ENCODE measurements around the gene LIN7A.

Gene LIN7A

DNA sequence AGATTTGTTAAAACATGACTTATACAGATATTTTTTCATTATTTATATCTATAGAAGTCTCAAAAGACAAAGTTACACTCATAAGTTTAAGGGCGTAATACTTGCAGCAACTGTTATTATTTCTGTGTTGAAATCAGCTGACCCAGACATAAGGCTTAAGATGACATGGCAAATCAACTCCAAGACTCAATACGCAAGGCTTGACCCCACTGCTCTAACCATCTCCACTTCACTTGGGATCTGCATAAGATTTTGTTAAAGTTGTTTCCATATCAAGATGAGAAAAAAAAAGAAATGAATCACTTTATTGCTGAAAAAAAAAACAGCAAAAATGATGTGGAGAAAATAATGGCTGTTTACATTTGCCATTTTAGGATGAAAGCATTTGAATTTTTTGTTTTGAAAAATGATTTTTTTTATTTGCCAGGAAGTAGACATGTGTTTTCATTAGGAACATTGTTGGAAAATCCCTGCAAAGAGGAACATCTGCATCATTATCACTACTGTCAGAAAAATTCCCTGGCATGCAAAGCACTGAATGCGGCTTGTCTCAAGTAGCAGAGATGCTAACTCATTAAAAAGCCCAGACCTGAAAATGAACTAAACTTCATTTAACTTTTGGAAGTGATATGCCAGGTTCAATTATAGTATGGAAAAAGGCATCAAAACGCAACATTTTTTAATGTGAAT, 73.5 kb downstream of the LIN7A start:
- Histone ChIP-seq H3K27me3 (ENCODE audit: insufficient read depth, low read length, poor library complexity) (no peaks in the 10 kb centered on the region), H3K4me1 (ENCODE audit: insufficient read depth, low read length) (no peaks in the 10 kb centered on the region), H2AFZ (ENCODE audit: low read depth, low read length) (no peak overlapping the region), H3K9ac (ENCODE audit: low read depth, low read length) (no peak overlapping the region), H4K20me1 (ENCODE audit: insufficient read depth, low read length) (no peaks in the 10 kb centered on the region), H3K4me2 (ENCODE audit: insufficient read depth, low read length) (no peak overlapping the region), H3K27ac (ENCODE audit: low read length) (no peak overlapping the region), H3K36me3 (ENCODE audit: insufficient read depth, low read length) (no peaks in the 10 kb centered on the region), H3K9me3 (ENCODE audit: insufficient read depth, low read length, severe bottlenecking) (no peaks in the 10 kb centered on the region), H3K79me2 (ENCODE audit: insufficient read depth, low read length) (no peaks in the 10 kb centered on the region), H3K4me3 (ENCODE audit: low read depth in 1 of 2, low read length in 2 of 2) (no peak overlapping the region)
- no peak for ATAC-seq (ENCODE audit: insufficient read depth, low read depth)
- no peak for TF ChIP-seq EZH2 (IDR thresholded peaks at IDR 0.05; ENCODE audit: borderline replicate concordance, low read depth, low read length, severe bottlenecking)
- TF ChIP-seq, protein P1, sequence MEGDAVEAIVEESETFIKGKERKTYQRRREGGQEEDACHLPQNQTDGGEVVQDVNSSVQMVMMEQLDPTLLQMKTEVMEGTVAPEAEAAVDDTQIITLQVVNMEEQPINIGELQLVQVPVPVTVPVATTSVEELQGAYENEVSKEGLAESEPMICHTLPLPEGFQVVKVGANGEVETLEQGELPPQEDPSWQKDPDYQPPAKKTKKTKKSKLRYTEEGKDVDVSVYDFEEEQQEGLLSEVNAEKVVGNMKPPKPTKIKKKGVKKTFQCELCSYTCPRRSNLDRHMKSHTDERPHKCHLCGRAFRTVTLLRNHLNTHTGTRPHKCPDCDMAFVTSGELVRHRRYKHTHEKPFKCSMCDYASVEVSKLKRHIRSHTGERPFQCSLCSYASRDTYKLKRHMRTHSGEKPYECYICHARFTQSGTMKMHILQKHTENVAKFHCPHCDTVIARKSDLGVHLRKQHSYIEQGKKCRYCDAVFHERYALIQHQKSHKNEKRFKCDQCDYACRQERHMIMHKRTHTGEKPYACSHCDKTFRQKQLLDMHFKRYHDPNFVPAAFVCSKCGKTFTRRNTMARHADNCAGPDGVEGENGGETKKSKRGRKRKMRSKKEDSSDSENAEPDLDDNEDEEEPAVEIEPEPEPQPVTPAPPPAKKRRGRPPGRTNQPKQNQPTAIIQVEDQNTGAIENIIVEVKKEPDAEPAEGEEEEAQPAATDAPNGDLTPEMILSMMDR (IDR thresholded peaks at IDR 0.05; ENCODE audit: borderline replicate concordance, extremely low read depth, low read length, poor library complexity, severe bottlenecking): no peak
- no peak for DNase-seq

DNA sequence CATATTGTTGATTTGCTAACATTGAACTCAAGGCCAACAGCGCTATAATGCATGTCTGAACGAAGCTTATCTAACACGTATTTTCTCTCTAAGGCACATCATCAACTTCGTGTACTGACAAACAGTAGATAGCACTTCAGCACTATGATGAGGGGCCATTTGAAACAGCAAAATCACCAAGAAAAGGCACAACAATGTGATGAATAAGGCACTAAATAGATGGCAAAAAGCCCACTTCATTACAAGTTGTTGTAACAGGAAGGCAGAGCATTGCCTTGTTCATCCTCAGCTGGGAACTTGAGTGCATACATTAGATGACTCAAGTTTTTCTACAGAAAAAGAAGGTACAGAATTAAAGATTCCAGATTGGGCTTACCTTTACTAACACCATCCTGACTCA, 75.2 kb downstream of the LIN7A start:
- H3K27ac ChIP-seq (ENCODE audit: low read length): no peak overlapping the region
- no peak for TF ChIP-seq EZH2 (IDR thresholded peaks at IDR 0.05; ENCODE audit: borderline replicate concordance, low read depth, low read length, severe bottlenecking)
- TF ChIP-seq, protein P1 (IDR thresholded peaks at IDR 0.05; ENCODE audit: borderline replicate concordance, extremely low read depth, low read length, poor library complexity, severe bottlenecking): no peak
- H3K79me2 ChIP-seq (ENCODE audit: insufficient read depth, low read length): no peaks in the 10 kb centered on the region
- H3K4me1 ChIP-seq (ENCODE audit: insufficient read depth, low read length): no peaks in the 10 kb centered on the region
- H3K27me3 ChIP-seq (ENCODE audit: insufficient read depth, low read length, poor library complexity): no peaks in the 10 kb centered on the region
- H3K4me2 ChIP-seq (ENCODE audit: insufficient read depth, low read length): no peak overlapping the region
- no peak overlapping the region for H3K9ac ChIP-seq (ENCODE audit: low read depth, low read length)
- DNase-seq (no peak), ATAC-seq (ENCODE audit: insufficient read depth, low read depth) (no peak)
- no peak overlapping the region for H2AFZ ChIP-seq (ENCODE audit: low read depth, low read length)
- H3K9me3 ChIP-seq (ENCODE audit: insufficient read depth, low read length, severe bottlenecking): no peaks in the 10 kb centered on the region
- H4K20me1 ChIP-seq (ENCODE audit: insufficient read depth, low read length): no peaks in the 10 kb centered on the region
- no peak overlapping the region for H3K4me3 ChIP-seq (ENCODE audit: low read depth in 1 of 2, low read length in 2 of 2)
- no peaks in the 10 kb centered on the region for H3K36me3 ChIP-seq (ENCODE audit: insufficient read depth, low read length)

GRCh38 chr12:80861641-80862378, 75.9 kb downstream of the LIN7A start:
- H3K36me3 ChIP-seq (ENCODE audit: insufficient read depth, low read length): no peaks in the 10 kb centered on the region
- H3K27ac ChIP-seq (ENCODE audit: low read length): no peak overlapping the region
- H3K4me2 ChIP-seq (ENCODE audit: insufficient read depth, low read length): no peak overlapping the region
- H3K79me2 ChIP-seq (ENCODE audit: insufficient read depth, low read length): no peaks in the 10 kb centered on the region
- no peak for TF ChIP-seq EZH2 (IDR thresholded peaks at IDR 0.05; ENCODE audit: borderline replicate concordance, low read depth, low read length, severe bottlenecking)
- TF ChIP-seq, protein P1 (IDR thresholded peaks at IDR 0.05; ENCODE audit: borderline replicate concordance, extremely low read depth, low read length, poor library complexity, severe bottlenecking): no peak
- H3K27me3 ChIP-seq (ENCODE audit: insufficient read depth, low read length, poor library complexity): no peaks in the 10 kb centered on the region
- H2AFZ ChIP-seq (ENCODE audit: low read depth, low read length): no peak overlapping the region
- ATAC-seq (ENCODE audit: insufficient read depth, low read depth) (no peak), DNase-seq (no peak)
- H3K9ac ChIP-seq (ENCODE audit: low read depth, low read length): no peak overlapping the region
- no peaks in the 10 kb centered on the region for H3K9me3 ChIP-seq (ENCODE audit: insufficient read depth, low read length, severe bottlenecking)
- H4K20me1 ChIP-seq (ENCODE audit: insufficient read depth, low read length): no peaks in the 10 kb centered on the region
- H3K4me1 ChIP-seq (ENCODE audit: insufficient read depth, low read length): no peaks in the 10 kb centered on the region
- no peak overlapping the region for H3K4me3 ChIP-seq (ENCODE audit: low read depth in 1 of 2, low read length in 2 of 2)
